ENCODE data around the gene SELL.

GRCh38 chr1:169723763-169724162, 12.3 kb upstream of the SELL start:
- TF ChIP-seq CTCF (IDR thresholded peaks at IDR 0.05; ENCODE audit: insufficient read depth, low read length) (no peak), GABPA (IDR thresholded peaks at IDR 0.05; ENCODE audit: low read depth) (no peak), POLR2AphosphoS5 (IDR thresholded peaks at IDR 0.05; ENCODE audit: low read depth) (no peak), REST (IDR thresholded peaks at IDR 0.05; ENCODE audit: insufficient replicate concordance, low read depth) (no peak), SPI1 (IDR thresholded peaks at IDR 0.05; ENCODE audit: borderline replicate concordance, low read depth) (no peak)
